Heart right ventricle (tissue), 16 donors: ENCODE measurements around the gene DDX60. TPM values are rescaled to one million over a fixed set of nuclear protein-coding genes. Genes with fewer than 3 reads are reported as not detected.
"Not testable (repeated sequence)": the region's sequence is repeated elsewhere in the genome, so short reads cannot be mapped to it uniquely, and the experiment has no call there.

Source experiments
- ATAC-seq, 8 donors: fragments of 200-7000 bp; cut with Tn5 transposase; one replicate each; pipeline ENCODE4 v1.9.1; 2020; ENCODE audit warnings: mild to moderate bottlenecking in 8 of 8, moderate library complexity in 8 of 8, moderate number of reproducible peaks in 1 of 8
- DNase-seq, 2 donors: peaks; one replicate each; pipeline ENCODE4 v3.0.0-alpha.2; 2020
- H3K27ac ChIP-seq, 10 donors: fragments of 200-600 bp; sonication (generic) in 2 of 10; one replicate each; pipeline versions ENCODE4 v1.5.0 to v1.8.0; 2020 to 2022; ENCODE audit warnings: mild to moderate bottlenecking in 3 of 10
- H3K27me3 ChIP-seq, 7 donors: fragments of 200-600 bp; one replicate each; pipeline ENCODE4 v1.8.0; 2021 to 2022; ENCODE audit warnings: mild to moderate bottlenecking in 2 of 7
- H3K36me3 ChIP-seq, 9 donors: fragments of 200-600 bp; sonication (generic) in 1 of 9; one replicate each; pipeline versions ENCODE4 v1.5.0 to v1.8.0; 2020 to 2022; ENCODE audit warnings: mild to moderate bottlenecking in 2 of 9
- H3K4me1 ChIP-seq, 9 donors: fragments of 200-600 bp; sonication (generic) in 1 of 9; one replicate each; pipeline versions ENCODE4 v1.5.0 to v1.8.0; 2020 to 2022; ENCODE audit warnings: mild to moderate bottlenecking in 4 of 9
- H3K4me3 ChIP-seq, 10 donors: fragments of 200-600 bp; sonication (generic) in 2 of 10; one replicate each; pipeline versions ENCODE4 v1.5.0 to v1.8.0; 2020 to 2022; ENCODE audit warnings: mild to moderate bottlenecking in 7 of 10, moderate library complexity in 2 of 10
- H3K9me3 ChIP-seq, 11 donors: fragments of 200-600 bp in 10 of 11; sonication (generic) in 2 of 11; one replicate each; pipeline versions ENCODE4 v1.5.0 to v1.8.0; 2013 to 2022; ENCODE audit warnings: mild to moderate bottlenecking in 2 of 11, control low read depth in 1 of 11, moderate library complexity in 1 of 11
- CTCF ChIP-seq, 9 donors: fragments of 200-600 bp; sonication (generic) in 2 of 9; IDR thresholded peaks; one replicate each; pipeline versions ENCODE4 v1.5.0 to v1.8.0; 2021 to 2022; ENCODE audit warnings: antibody characterized with exemption in 9 of 9, mild to moderate bottlenecking in 5 of 9, moderate library complexity in 1 of 9
- WGBS, 2 donors: extraction: QIAGEN DNeasy Blood & Tissue Kit; methylation state at CpG; one replicate each; pipeline ENCODE4 v1.1.7; 2013; ENCODE audit warnings: inconsistent platforms in 1 of 2; 5-methylcytosine and 5-hydroxymethylcytosine counted together
- intact Hi-C, 10 donors: fragments of 100-400 bp; cut with DNase I; formaldehyde crosslinking; loops; one replicate each; pipeline versions ENCODE4 v1.11.1 to v1.14.2; 2022
- polyA plus RNA-seq, 2 donors: library from polyadenylated mRNA; stranded (reverse); fragments of 200-250 nt; gene quantifications; one replicate each; pipeline ENCODE4 v1.2.3, GENCODE V29; 2013
- total RNA-seq, 10 donors: library from RNA; stranded (reverse); fragmentation: NEBNext Ultra II Directional in 3 of 10; extraction: Animal tissue kit (Norgen Biotek cat#: 25700) in 3 of 10; gene quantifications; one replicate each; pipeline versions ENCODE4 v1.2.1 to v1.2.4, GENCODE V29; 2021 to 2023
- donor health status: Arrhythmogenic right ventricular cardiomyopathy.
- donor health status: ischemic (EF 13 %, LVEDD 7.1; RV severe dilation, severe dysfunction).
- donor health status: healthy with polysubstance abuse.
- donor health status: DM: no; HTN: yes; CAD: no.
- donor health status: DM: no; HTN: no; CAD: no.
- donor health status: ischemic (EF 25% LVEDD 6.9; RV normal size, moderate dysfunction).
- donor health status: ischemic (EF 25% LVEDD 5.7; RV mildly dilated, moderate dysfunction).
- donor health status: healthy.
- donor health status: DM: yes; HTN: yes; CAD: no.
- donor health status: Ischemic cardiomyopathy.
- donor health status: ischemic (EF 35%, LVEDD 5.7; RV mildly dilated, moderate dysfunction).
- donor health status: nonischemic (EF 11% LVEDD 7.7; RV severe dilation, severe dysfunction).
- donor health status: DM: yes; HTN: yes; CAD: no.
- donor health status: PGD.
- donor health status: ischemic (EF 29% LVEDD 5.4; RV normal size, mild dysfunction).
- donor health status: nonischemic (EF 23%, LVEDD 6.1; RV moderate dilation, normal function).

Gene DDX60
- total and polyA plus RNA-seq, 12 donors = 2.3 to 21.5 (median 7.7) TPM

GRCh38 chr4:168337550-168337940, 19.0 kb upstream of the DDX60 start:
- Histone ChIP-seq H3K4me3 (no peak overlapping the region), H3K36me3 (no peaks in the 10 kb centered on the region), H3K27ac (no peak overlapping the region), H3K27me3 (no peaks in the 10 kb centered on the region), H3K4me1 (no peaks in the 10 kb centered on the region), H3K9me3 (peaks cover 0 to 8% (median 0%) of the 10 kb centered on the region in 11 donors)
- DNase-seq (no peak), ATAC-seq (no peak)
- intact Hi-C loops = no loop called here
- TF ChIP-seq CTCF (IDR thresholded peaks at IDR 0.05) = no peak
- WGBS, 2 donors = 58 to 59% methylated on average over 3 of the region's 3 CpGs

GRCh38 chr4:168336837-168337549, 18.4 kb upstream of the DDX60 start:
- no peak overlapping the region for H3K27ac ChIP-seq
- H3K27me3 ChIP-seq = no peaks in the 10 kb centered on the region
- no peak for ATAC-seq
- H3K36me3 ChIP-seq = no peaks in the 10 kb centered on the region
- 75 to 86% methylated on average over 3 of the region's 3 CpGs for WGBS, 2 donors
- no peak for DNase-seq
- H3K4me1 ChIP-seq = no peaks in the 10 kb centered on the region
- H3K4me3 ChIP-seq = no peak overlapping the region
- no peak for TF ChIP-seq CTCF (IDR thresholded peaks at IDR 0.05)
- intact Hi-C loops = no loop called here
- H3K9me3 ChIP-seq = peaks cover 0 to 3% (median 0%) of the 10 kb centered on the region in 11 donors

GRCh38 chr4:168335621-168336020, 17.1 kb upstream of the DDX60 start:
- no peak for TF ChIP-seq CTCF (IDR thresholded peaks at IDR 0.05)
- no peak overlapping the region for H3K4me3 ChIP-seq
- H3K9me3 ChIP-seq = no peaks in the 10 kb centered on the region
- no peaks in the 10 kb centered on the region for H3K27me3 ChIP-seq
- intact Hi-C loops = no loop called here
- no peaks in the 10 kb centered on the region for H3K4me1 ChIP-seq
- DNase-seq (peak in 1 of 2 donors; percentile 19), ATAC-seq (peak; percentile 69 to 98 (median 89))
- H3K27ac ChIP-seq = peak overlapping the region in 6 of 10 donors; percentile 20 to 66 (median 33)
- H3K36me3 ChIP-seq = no peaks in the 10 kb centered on the region

GRCh38 chr4:168334053-168334452, 15.5 kb upstream of the DDX60 start:
- intact Hi-C loops = no loop called here
- WGBS, 2 donors = 65 to 86% methylated on average over 1 of the region's 1 CpG

GRCh38 chr4:168330575-168330974, 12.0 kb upstream of the DDX60 start:
- DNase-seq, H3K9me3 ChIP-seq, H3K27me3 ChIP-seq, intact Hi-C loops, ATAC-seq, H3K4me1 ChIP-seq, H3K36me3 ChIP-seq, H3K4me3 ChIP-seq, H3K27ac ChIP-seq: not testable (repeated sequence)
- 54 to 66% methylated on average over 3 of the region's 3 CpGs for WGBS, 2 donors

More at GRCh38 chr4:168334053-168334452, 15.5 kb upstream of the DDX60 start:
- Histone ChIP-seq H3K4me1 (no peaks in the 10 kb centered on the region), H3K27ac (no peak overlapping the region), H3K4me3 (no peak overlapping the region), H3K36me3 (no peaks in the 10 kb centered on the region), H3K27me3 (no peaks in the 10 kb centered on the region), H3K9me3 (no peaks in the 10 kb centered on the region)
- ATAC-seq (no peak), DNase-seq (no peak)
- no peak for TF ChIP-seq CTCF (IDR thresholded peaks at IDR 0.05)
